Neural cell (in vitro differentiated cells): ENCODE data around the gene UNC5C. TPM values are rescaled to one million over a fixed set of nuclear protein-coding genes. Genes with fewer than 3 reads are reported as not detected.

Experiments used
- H2AFZ ChIP-seq: fragments of 200-600, 300-800 bp; sonication (generic), shearing (Covaris generic); 2 replicates; pipeline ENCODE4 v1.6.0; 2014; ENCODE audit warnings: low read depth, mild to moderate bottlenecking, antibody characterized with exemption, low read length, moderate library complexity
- H3F3A ChIP-seq: fragments of 200-600 bp; shearing (Covaris generic); 2 replicates; pipeline ENCODE4 v1.6.1; 2016; ENCODE audit warnings: mild to moderate bottlenecking, moderate library complexity, mixed read lengths, antibody characterized with exemption, low read length; ENCODE audit not compliant: insufficient read depth, poor library complexity, severe bottlenecking
- H3K27ac ChIP-seq: fragments of 200-600, 300-800 bp; sonication (generic), shearing (Covaris generic); 2 replicates; pipeline ENCODE4 v1.5.1; 2014; ENCODE audit warnings: mild to moderate bottlenecking, low read length, moderate library complexity
- H3K27me3 ChIP-seq: fragments of 300-800, 200-600 bp; sonication (generic), shearing (Covaris generic); 2 replicates; pipeline ENCODE4 v1.6.0; 2014; ENCODE audit warnings: mild to moderate bottlenecking, low read depth, low read length, moderate library complexity; ENCODE audit not compliant: insufficient read depth
- H3K36me3 ChIP-seq: fragments of 300-800, 200-600 bp; sonication (generic), shearing (Covaris generic); 2 replicates; pipeline ENCODE4 v1.5.1; 2014; ENCODE audit warnings: mild to moderate bottlenecking, antibody characterized with exemption, low read length, moderate library complexity; ENCODE audit not compliant: insufficient read depth
- H3K4me2 ChIP-seq: fragments of 300-800, 200-600 bp; sonication (generic), shearing (Covaris generic); 2 replicates; pipeline ENCODE4 v1.6.0; 2014; ENCODE audit warnings: mild to moderate bottlenecking, low read length
- H3K4me3 ChIP-seq: fragments of 300-800, 200-600 bp; sonication (generic), shearing (Covaris generic); 2 replicates; pipeline ENCODE4 v1.5.1; 2014; ENCODE audit warnings: mild to moderate bottlenecking, low read length, moderate library complexity
- H3K79me2 ChIP-seq: fragments of 200-600 bp; shearing (Covaris generic); replicated peaks from 2 replicates; pipeline ENCODE4 v1.6.0; 2014; ENCODE audit warnings: mild to moderate bottlenecking, low read length, moderate library complexity; ENCODE audit not compliant: insufficient read depth
- H3K9ac ChIP-seq: fragments of 300-800, 200-600 bp; sonication (generic), shearing (Covaris generic); 2 replicates; pipeline ENCODE4 v1.6.1; 2016; ENCODE audit warnings: mild to moderate bottlenecking, low read length, mixed read lengths
- H3K9me2 ChIP-seq: fragments of 200-600 bp; shearing (Covaris generic); 2 replicates; pipeline ENCODE4 v1.6.1; 2016; ENCODE audit warnings: mild to moderate bottlenecking, low read length, mixed read lengths; ENCODE audit not compliant: insufficient read depth
- H3K9me3 ChIP-seq: fragments of 200-600, 300-800 bp; sonication (generic), shearing (Covaris generic); 2 replicates; pipeline ENCODE4 v1.6.1; 2016; ENCODE audit warnings: mild to moderate bottlenecking, mixed run types, low read length, moderate library complexity, mixed read lengths
- H4K20me1 ChIP-seq: fragments of 200-600 bp; shearing (Covaris generic); 2 replicates; pipeline ENCODE4 v1.6.1; 2016; ENCODE audit warnings: mild to moderate bottlenecking, mixed run types; ENCODE audit not compliant: insufficient read depth
- CTCF ChIP-seq: fragments of 450-650 bp; IDR thresholded peaks from 2 replicates; pipeline ENCODE4 v1.5.1; 2014; ENCODE audit warnings: antibody characterized with exemption, mild to moderate bottlenecking, moderate library complexity; ENCODE audit not compliant: poor library complexity, severe bottlenecking
- EP300 ChIP-seq: fragments of 450-650 bp; conservative IDR thresholded peaks from 2 replicates; pipeline ENCODE4 v1.6.1; 2014; ENCODE audit warnings: antibody characterized with exemption, mild to moderate bottlenecking, moderate library complexity; ENCODE audit not compliant: poor library complexity, severe bottlenecking
- EZH2 ChIP-seq: fragments of 200-600, 300-800 bp; shearing (Covaris generic), sonication (generic); IDR thresholded peaks from 2 replicates; pipeline ENCODE4 v1.6.1; 2014; ENCODE audit warnings: antibody characterized with exemption, low read length, borderline replicate concordance, mild to moderate bottlenecking; ENCODE audit not compliant: insufficient read depth, poor library complexity, severe bottlenecking
- MXI1 ChIP-seq: fragments of 450-650 bp; conservative IDR thresholded peaks from 2 replicates; pipeline ENCODE4 v1.6.1; 2014; ENCODE audit warnings: antibody characterized with exemption, mild to moderate bottlenecking; ENCODE audit not compliant: poor library complexity, severe bottlenecking
- POLR2AphosphoS5 ChIP-seq: IDR thresholded peaks from 2 replicates; pipeline ENCODE4 v1.6.1; 2012
- RAD21 ChIP-seq: fragments of 450-650 bp; conservative IDR thresholded peaks from 2 replicates; pipeline ENCODE4 v1.6.1; 2014; ENCODE audit warnings: antibody characterized with exemption, mild to moderate bottlenecking, moderate library complexity
- REST ChIP-seq: IDR thresholded peaks from 2 replicates; pipeline ENCODE4 v1.6.1; 2012; ENCODE audit warnings: borderline replicate concordance
- SMC3 ChIP-seq: fragments of 450-650 bp; conservative IDR thresholded peaks from 2 replicates; pipeline ENCODE4 v1.6.1; 2014; ENCODE audit warnings: antibody characterized with exemption, mild to moderate bottlenecking, moderate library complexity; ENCODE audit not compliant: poor library complexity
- TAF1 ChIP-seq: IDR thresholded peaks from 2 replicates; pipeline ENCODE4 v1.6.1; 2012; ENCODE audit warnings: low read depth
- polyA plus RNA-seq: library from polyadenylated mRNA; depleted of rRNA; stranded (reverse); fragments of >200 nt; gene quantifications from 2 replicates; pipeline ENCODE4 v1.2.3, GENCODE V29; 2014

The UNC5C gene
- polyA plus RNA-seq, 1 donor from 2014 or later = 0.56 TPM

GRCh38 chr4:95231681-95232080, 317.1 kb downstream of the UNC5C start:
- Histone ChIP-seq H3K27me3 (no peaks in the 10 kb centered on the region), H3F3A (no peaks in the 10 kb centered on the region), H3K27ac (no peak overlapping the region)

GRCh38 chr4:95225849-95226248, 322.9 kb downstream of the UNC5C start:
- no peaks in the 10 kb centered on the region for H3K79me2 ChIP-seq
- H3K9me2 ChIP-seq = no peaks in the 10 kb centered on the region
- no peak overlapping the region for H3K9ac ChIP-seq
- no peaks in the 10 kb centered on the region for H4K20me1 ChIP-seq
- no peaks in the 10 kb centered on the region for H3F3A ChIP-seq
- no peaks in the 10 kb centered on the region for H3K36me3 ChIP-seq
- H2AFZ ChIP-seq = no peak overlapping the region
- H3K9me3 ChIP-seq = no peaks in the 10 kb centered on the region
- H3K27ac ChIP-seq = no peak overlapping the region
- H3K4me3 ChIP-seq = no peak overlapping the region
- H3K27me3 ChIP-seq = no peaks in the 10 kb centered on the region
- no peak overlapping the region for H3K4me2 ChIP-seq
- TF ChIP-seq CTCF = no peak
- TF ChIP-seq MXI1 = no peak
- TF ChIP-seq EZH2 = no peak
- no peak for TF ChIP-seq EP300
- no peak for TF ChIP-seq SMC3
- no peak for TF ChIP-seq REST

More at GRCh38 chr4:95231681-95232080, 317.1 kb downstream of the UNC5C start:
- Histone ChIP-seq H3K9me3 (no peaks in the 10 kb centered on the region), H3K36me3 (no peaks in the 10 kb centered on the region), H4K20me1 (no peaks in the 10 kb centered on the region), H3K4me3 (no peak overlapping the region), H3K9ac (no peak overlapping the region), H3K79me2 (no peaks in the 10 kb centered on the region), H2AFZ (no peak overlapping the region), H3K4me2 (no peak overlapping the region), H3K9me2 (no peaks in the 10 kb centered on the region)
- TF ChIP-seq CTCF = no peak
- TF ChIP-seq EZH2 = no peak
- no peak for TF ChIP-seq MXI1
- no peak for TF ChIP-seq REST
- no peak for TF ChIP-seq TAF1
- no peak for TF ChIP-seq EP300
- TF ChIP-seq RAD21 = no peak
- TF ChIP-seq SMC3 = no peak
- TF ChIP-seq POLR2AphosphoS5 = no peak
